GM23338 (cell line): ENCODE data around the gene RNF34. TPM values are rescaled to one million over a fixed set of nuclear protein-coding genes. Genes with fewer than 3 reads are reported as not detected.
A peak's percentile ranks its signal among the peaks of the same experiment; 100 is the strongest.

ENCODE experiments used
- ATAC-seq: fragments of 200-7000 bp; cut with Tn5 transposase; 3 replicates; pipeline ENCODE4 v1.9.1; 2020
- DNase-seq: peaks from one replicate; pipeline ENCODE4 v3.0.0-alpha.2; 2015; ENCODE audit warnings: low spot score
- H2AFZ ChIP-seq: fragments of 200-600 bp; sonication (generic); 2 replicates; pipeline ENCODE4 v1.8.0; 2016; ENCODE audit warnings: antibody characterized with exemption, mild to moderate bottlenecking, moderate library complexity
- H3F3A ChIP-seq: fragments of 200-600 bp; sonication (generic); replicated peaks from 2 replicates; pipeline ENCODE4 v1.8.0; 2017; ENCODE audit warnings: antibody characterized with exemption, mixed run types, low read depth
- H3K27ac ChIP-seq: fragments of 200-600 bp; sonication (generic); 2 replicates; pipeline ENCODE4 v1.6.1; 2016; ENCODE audit warnings: low read depth
- H3K27me3 ChIP-seq: fragments of 200-600 bp; sonication (generic); 2 replicates; pipeline ENCODE4 v1.8.0; 2016; ENCODE audit warnings: mild to moderate bottlenecking, mixed run types, moderate library complexity; ENCODE audit not compliant: insufficient read depth
- H3K36me3 ChIP-seq: fragments of 200-600 bp; sonication (generic); 2 replicates; pipeline ENCODE4 v1.8.0; 2016; ENCODE audit warnings: mild to moderate bottlenecking; ENCODE audit not compliant: insufficient read depth
- H3K4me1 ChIP-seq: fragments of 200-600 bp; sonication (generic); 2 replicates; pipeline ENCODE4 v1.8.0; 2016; ENCODE audit warnings: mild to moderate bottlenecking, moderate library complexity; ENCODE audit not compliant: insufficient read depth
- H3K4me2 ChIP-seq: fragments of 200-600 bp; sonication (generic); 2 replicates; pipeline ENCODE4 v1.7.1; 2017; ENCODE audit warnings: mixed run types
- H3K4me3 ChIP-seq: fragments of 200-600 bp; sonication (generic); 2 replicates; pipeline ENCODE4 v1.6.1; 2016; ENCODE audit warnings: mixed run types
- H3K79me2 ChIP-seq: fragments of 200-600 bp; sonication (generic); replicated peaks from 2 replicates; pipeline ENCODE4 v1.8.0; 2017; ENCODE audit warnings: mild to moderate bottlenecking; ENCODE audit not compliant: insufficient read depth
- H3K9me2 ChIP-seq: fragments of 200-600 bp; sonication (generic); 2 replicates; pipeline ENCODE4 v1.8.0; 2017; ENCODE audit not compliant: insufficient read depth
- H4K20me1 ChIP-seq: fragments of 200-600 bp; sonication (generic); replicated peaks from 2 replicates; pipeline ENCODE4 v1.8.0; 2017; ENCODE audit warnings: mild to moderate bottlenecking; ENCODE audit not compliant: insufficient read depth
- H3K27ac Mint-ChIP-seq: 2 replicates; pipeline ENCODE4 v1.8.0; 2020; ENCODE audit warnings: inconsistent platforms, mild to moderate bottlenecking, moderate library complexity, mixed read lengths
- H3K27me3 Mint-ChIP-seq: 3 replicates; pipeline ENCODE4 v1.8.0; 2022; ENCODE audit warnings: low read depth, mild to moderate bottlenecking, moderate library complexity, mixed read lengths, inconsistent platforms; ENCODE audit not compliant: insufficient read depth, poor library complexity
- H3K36me3 Mint-ChIP-seq: 3 replicates; pipeline ENCODE4 v1.8.0; 2021; ENCODE audit warnings: low read depth, mild to moderate bottlenecking, inconsistent platforms, moderate library complexity, mixed read lengths
- H3K4me1 Mint-ChIP-seq: 3 replicates; pipeline ENCODE4 v1.8.0; 2020; ENCODE audit warnings: mild to moderate bottlenecking, inconsistent platforms, mixed read lengths
- H3K4me3 Mint-ChIP-seq: 3 replicates; pipeline ENCODE4 v1.8.0; 2021; ENCODE audit warnings: moderate library complexity, mild to moderate bottlenecking, inconsistent platforms, mixed read lengths
- H3K9me3 Mint-ChIP-seq: 3 replicates; pipeline ENCODE4 v1.8.0; 2020; ENCODE audit warnings: moderate library complexity, mild to moderate bottlenecking, inconsistent platforms, mixed read lengths
- CREB1 ChIP-seq: fragments of 250-450 bp; sonication (Bioruptor Pico); IDR thresholded peaks from 2 replicates; pipeline ENCODE4 v1.5.0; 2020; ENCODE audit warnings: low read depth, mild to moderate bottlenecking, moderate library complexity
- EZH2 ChIP-seq: fragments of 200-600 bp; sonication (generic); IDR thresholded peaks from one replicate; pipeline ENCODE4 v1.8.0; 2017; ENCODE audit warnings: antibody characterized with exemption, mild to moderate bottlenecking, low read depth; ENCODE audit not compliant: unreplicated experiment
- POLR2AphosphoS5 ChIP-seq: IDR thresholded peaks from 2 replicates; pipeline ENCODE4 v1.6.1; 2016; ENCODE audit warnings: antibody characterized with exemption, low read depth
- ZNF114 ChIP-seq: fragments of 250-450 bp; sonication (Bioruptor Pico); IDR thresholded peaks from 2 replicates; pipeline ENCODE4 v1.5.0; 2020; ENCODE audit warnings: mild to moderate bottlenecking, moderate library complexity
- ZNF331 ChIP-seq: fragments of 250-450 bp; sonication (Bioruptor Pico); IDR thresholded peaks from 2 replicates; pipeline ENCODE4 v1.5.0; 2020; ENCODE audit warnings: low read depth, mild to moderate bottlenecking, moderate library complexity
- polyA plus RNA-seq: library from polyadenylated mRNA; unstranded; fragments of >200 nt; fragmentation: Nextera tagmentation; extraction: Ambion mirVana; gene quantifications from 2 replicates; pipeline ENCODE4 v1.2.1, GENCODE V29; 2016
- total RNA-seq: library from RNA; depleted of rRNA; stranded (reverse); fragments of >200 nt; shearing (Covaris generic); gene quantifications from 2 replicates; pipeline ENCODE4 v1.2.3, GENCODE V29; 2014
- TF ChIP-seq, protein P1 (sequence below), 2 experiments: fragments of 200-600 bp in 1 of 2; sonication (generic) in 1 of 2; conservative IDR thresholded peaks; 2 replicates each; pipeline versions ENCODE4 v1.5.1 to v1.6.1; 2016 to 2017; ENCODE audit warnings: antibody characterized with exemption in 2 of 2, low read depth in 2 of 2, mild to moderate bottlenecking in 2 of 2, moderate library complexity in 1 of 2
- TF ChIP-seq, protein P2 (sequence below): fragments of 250-450 bp; sonication (Bioruptor Pico); IDR thresholded peaks from 2 replicates; pipeline ENCODE4 v1.5.0; 2020; ENCODE audit warnings: mild to moderate bottlenecking, moderate library complexity

Gene RNF34
- total and polyA plus RNA-seq, 2 experiments from 2014 or later = 47.2 to 63.3 TPM

GRCh38 chr12:121454921-121455320 lies 55.0 kb downstream of the RNF34 start:
- Histone ChIP-seq H3K27ac (peak overlapping the region; percentile 63), H3K79me2 (peaks cover 84% of the 10 kb centered on the region), H3K36me3 (peaks cover 6% of the 10 kb centered on the region; the same call in 1 of the 2 replicates), H3K9me2 (no peaks in the 10 kb centered on the region), H4K20me1 (peaks cover 51% of the 10 kb centered on the region), H3K4me2 (no peak overlapping the region), H2AFZ (no peak overlapping the region), H3K4me3 (no peak overlapping the region), H3K27me3 (no peaks in the 10 kb centered on the region), H3K4me1 (no peaks in the 10 kb centered on the region), H3F3A (no peaks in the 10 kb centered on the region)
- TF ChIP-seq ZNF114 (CRISPR knock-in tag) (no peak), POLR2AphosphoS5 (no peak), CREB1 (CRISPR knock-in tag) (no peak), EZH2 (no peak), ZNF331 (CRISPR knock-in tag) (no peak)
- TF ChIP-seq, protein P1, sequence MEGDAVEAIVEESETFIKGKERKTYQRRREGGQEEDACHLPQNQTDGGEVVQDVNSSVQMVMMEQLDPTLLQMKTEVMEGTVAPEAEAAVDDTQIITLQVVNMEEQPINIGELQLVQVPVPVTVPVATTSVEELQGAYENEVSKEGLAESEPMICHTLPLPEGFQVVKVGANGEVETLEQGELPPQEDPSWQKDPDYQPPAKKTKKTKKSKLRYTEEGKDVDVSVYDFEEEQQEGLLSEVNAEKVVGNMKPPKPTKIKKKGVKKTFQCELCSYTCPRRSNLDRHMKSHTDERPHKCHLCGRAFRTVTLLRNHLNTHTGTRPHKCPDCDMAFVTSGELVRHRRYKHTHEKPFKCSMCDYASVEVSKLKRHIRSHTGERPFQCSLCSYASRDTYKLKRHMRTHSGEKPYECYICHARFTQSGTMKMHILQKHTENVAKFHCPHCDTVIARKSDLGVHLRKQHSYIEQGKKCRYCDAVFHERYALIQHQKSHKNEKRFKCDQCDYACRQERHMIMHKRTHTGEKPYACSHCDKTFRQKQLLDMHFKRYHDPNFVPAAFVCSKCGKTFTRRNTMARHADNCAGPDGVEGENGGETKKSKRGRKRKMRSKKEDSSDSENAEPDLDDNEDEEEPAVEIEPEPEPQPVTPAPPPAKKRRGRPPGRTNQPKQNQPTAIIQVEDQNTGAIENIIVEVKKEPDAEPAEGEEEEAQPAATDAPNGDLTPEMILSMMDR (conservative IDR thresholded peaks at IDR 0.05; ENCODE audit: low read depth in 2 of 2) = no peak
- TF ChIP-seq, protein P2, sequence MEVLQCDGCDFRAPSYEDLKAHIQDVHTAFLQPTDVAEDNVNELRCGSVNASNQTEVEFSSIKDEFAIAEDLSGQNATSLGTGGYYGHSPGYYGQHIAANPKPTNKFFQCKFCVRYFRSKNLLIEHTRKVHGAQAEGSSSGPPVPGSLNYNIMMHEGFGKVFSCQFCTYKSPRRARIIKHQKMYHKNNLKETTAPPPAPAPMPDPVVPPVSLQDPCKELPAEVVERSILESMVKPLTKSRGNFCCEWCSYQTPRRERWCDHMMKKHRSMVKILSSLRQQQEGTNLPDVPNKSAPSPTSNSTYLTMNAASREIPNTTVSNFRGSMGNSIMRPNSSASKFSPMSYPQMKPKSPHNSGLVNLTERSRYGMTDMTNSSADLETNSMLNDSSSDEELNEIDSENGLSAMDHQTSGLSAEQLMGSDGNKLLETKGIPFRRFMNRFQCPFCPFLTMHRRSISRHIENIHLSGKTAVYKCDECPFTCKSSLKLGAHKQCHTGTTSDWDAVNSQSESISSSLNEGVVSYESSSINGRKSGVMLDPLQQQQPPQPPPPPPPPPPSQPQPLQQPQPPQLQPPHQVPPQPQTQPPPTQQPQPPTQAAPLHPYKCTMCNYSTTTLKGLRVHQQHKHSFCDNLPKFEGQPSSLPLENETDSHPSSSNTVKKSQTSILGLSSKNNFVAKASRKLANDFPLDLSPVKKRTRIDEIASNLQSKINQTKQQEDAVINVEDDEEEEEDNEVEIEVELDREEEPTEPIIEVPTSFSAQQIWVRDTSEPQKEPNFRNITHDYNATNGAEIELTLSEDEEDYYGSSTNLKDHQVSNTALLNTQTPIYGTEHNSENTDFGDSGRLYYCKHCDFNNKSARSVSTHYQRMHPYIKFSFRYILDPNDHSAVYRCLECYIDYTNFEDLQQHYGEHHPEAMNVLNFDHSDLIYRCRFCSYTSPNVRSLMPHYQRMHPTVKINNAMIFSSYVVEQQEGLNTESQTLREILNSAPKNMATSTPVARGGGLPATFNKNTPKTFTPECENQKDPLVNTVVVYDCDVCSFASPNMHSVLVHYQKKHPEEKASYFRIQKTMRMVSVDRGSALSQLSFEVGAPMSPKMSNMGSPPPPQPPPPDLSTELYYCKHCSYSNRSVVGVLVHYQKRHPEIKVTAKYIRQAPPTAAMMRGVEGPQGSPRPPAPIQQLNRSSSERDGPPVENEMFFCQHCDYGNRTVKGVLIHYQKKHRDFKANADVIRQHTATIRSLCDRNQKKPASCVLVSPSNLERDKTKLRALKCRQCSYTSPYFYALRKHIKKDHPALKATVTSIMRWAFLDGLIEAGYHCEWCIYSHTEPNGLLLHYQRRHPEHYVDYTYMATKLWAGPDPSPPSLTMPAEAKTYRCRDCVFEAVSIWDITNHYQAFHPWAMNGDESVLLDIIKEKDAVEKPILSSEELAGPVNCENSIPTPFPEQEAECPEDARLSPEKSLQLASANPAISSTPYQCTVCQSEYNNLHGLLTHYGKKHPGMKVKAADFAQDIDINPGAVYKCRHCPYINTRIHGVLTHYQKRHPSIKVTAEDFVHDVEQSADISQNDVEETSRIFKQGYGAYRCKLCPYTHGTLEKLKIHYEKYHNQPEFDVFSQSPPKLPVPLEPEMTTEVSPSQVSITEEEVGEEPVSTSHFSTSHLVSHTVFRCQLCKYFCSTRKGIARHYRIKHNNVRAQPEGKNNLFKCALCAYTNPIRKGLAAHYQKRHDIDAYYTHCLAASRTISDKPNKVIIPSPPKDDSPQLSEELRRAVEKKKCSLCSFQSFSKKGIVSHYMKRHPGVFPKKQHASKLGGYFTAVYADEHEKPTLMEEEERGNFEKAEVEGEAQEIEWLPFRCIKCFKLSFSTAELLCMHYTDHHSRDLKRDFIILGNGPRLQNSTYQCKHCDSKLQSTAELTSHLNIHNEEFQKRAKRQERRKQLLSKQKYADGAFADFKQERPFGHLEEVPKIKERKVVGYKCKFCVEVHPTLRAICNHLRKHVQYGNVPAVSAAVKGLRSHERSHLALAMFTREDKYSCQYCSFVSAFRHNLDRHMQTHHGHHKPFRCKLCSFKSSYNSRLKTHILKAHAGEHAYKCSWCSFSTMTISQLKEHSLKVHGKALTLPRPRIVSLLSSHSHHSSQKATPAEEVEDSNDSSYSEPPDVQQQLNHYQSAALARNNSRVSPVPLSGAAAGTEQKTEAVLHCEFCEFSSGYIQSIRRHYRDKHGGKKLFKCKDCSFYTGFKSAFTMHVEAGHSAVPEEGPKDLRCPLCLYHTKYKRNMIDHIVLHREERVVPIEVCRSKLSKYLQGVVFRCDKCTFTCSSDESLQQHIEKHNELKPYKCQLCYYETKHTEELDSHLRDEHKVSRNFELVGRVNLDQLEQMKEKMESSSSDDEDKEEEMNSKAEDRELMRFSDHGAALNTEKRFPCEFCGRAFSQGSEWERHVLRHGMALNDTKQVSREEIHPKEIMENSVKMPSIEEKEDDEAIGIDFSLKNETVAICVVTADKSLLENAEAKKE (CRISPR knock-in tag) = no peak
- Mint-ChIP-seq H3K27me3 (peaks cover 15% of the 10 kb centered on the region), H3K4me3 (no peak overlapping the region; the same call in 2 of the 3 replicates), H3K27ac (0 out of 2 replicates have a peak overlapping the region, but pooled peaks have one; percentile 38), H3K9me3 (no peaks in the 10 kb centered on the region; the same call in 2 of the 3 replicates), H3K36me3 (peaks cover 22% of the 10 kb centered on the region), H3K4me1 (peaks cover 22% of the 10 kb centered on the region; the same call in 2 of the 3 replicates)
- ATAC-seq (no peak), DNase-seq (no peak)
